ENCODE results near the gene RPRD1B.
"Not testable (repeated sequence)": the region's sequence is repeated elsewhere in the genome, so short reads cannot be mapped to it uniquely, and the experiment has no call there.

Gene RPRD1B

DNA sequence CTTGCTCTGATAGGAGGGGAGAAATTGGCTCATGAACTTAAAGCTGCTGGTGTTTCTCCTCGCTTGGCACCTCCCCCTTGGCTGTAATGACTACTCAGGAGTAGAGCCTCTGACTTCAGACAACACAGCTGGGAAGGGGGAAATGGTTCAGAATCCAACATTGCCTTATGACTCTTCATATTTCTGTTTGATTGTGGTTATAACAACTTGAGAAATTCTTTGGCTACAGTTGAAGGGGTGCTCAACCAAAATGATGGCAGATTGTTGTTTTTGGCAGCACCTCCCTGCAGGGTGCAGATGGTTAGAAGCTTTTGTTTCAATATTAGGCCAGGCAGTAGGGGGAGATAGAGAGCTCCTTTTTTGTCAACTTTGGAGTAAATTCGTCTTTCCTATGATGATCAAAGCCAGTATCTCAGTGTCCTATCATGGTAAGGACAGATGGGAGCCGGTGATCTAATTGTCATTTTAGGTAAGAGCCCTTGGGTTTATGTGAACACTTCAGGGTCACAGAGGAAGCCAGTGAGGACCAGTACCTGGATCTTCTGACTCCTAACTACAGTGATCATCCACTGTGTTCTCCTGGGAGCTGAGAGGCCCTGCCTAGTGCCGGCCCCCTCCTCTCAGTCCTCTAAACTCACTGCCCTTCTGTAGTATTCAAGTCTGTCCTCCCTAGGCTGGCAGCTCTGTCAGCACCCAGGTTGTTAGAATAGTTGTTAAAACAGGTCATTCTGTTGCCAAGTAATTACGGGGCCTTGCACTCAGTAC, 39.9 kb downstream of the RPRD1B start:
- DNase-seq (ENCODE audit: low read depth in 2 of 2) = no peak

DNA sequence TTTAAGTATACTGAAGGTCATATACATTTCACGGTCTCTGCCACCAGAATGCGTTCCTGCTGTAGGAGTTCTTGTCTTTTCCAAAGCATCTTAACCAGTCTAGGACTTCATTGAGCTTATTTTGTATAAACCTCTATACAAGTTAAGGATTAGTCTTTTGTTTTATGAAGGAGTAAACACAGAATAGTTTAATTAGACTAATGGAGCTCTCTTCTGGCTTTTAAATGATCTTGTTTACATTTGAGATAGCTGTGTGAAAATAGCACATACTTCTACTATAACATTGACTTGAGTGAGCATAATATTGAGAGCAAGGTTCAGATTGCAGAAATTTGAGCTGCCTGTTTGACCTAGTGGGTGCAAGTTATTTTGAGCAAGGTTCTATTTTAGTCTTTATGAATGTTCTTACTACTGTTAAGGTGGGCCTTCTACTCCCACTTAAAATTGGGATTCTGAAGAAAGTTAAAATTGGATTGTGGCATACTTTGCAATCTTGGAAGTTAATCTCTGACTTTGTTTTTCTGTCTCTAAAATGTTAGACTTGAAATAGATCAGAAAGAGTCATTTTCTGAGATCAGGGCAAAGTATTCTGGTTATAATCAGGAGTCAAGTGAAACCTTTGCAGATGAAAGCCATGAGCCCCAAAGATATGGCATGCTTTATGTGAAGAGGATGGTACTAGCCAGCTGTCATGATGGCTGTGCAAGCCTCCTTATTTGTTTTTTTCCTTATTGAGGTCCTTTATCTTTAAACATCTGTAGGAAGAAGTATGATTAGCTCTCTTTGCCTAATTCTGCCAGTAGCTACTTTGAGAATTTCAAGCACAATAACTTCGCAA, 41.8 kb downstream of the RPRD1B start:
- DNase-seq (ENCODE audit: low read depth in 2 of 2) = no peak

DNA sequence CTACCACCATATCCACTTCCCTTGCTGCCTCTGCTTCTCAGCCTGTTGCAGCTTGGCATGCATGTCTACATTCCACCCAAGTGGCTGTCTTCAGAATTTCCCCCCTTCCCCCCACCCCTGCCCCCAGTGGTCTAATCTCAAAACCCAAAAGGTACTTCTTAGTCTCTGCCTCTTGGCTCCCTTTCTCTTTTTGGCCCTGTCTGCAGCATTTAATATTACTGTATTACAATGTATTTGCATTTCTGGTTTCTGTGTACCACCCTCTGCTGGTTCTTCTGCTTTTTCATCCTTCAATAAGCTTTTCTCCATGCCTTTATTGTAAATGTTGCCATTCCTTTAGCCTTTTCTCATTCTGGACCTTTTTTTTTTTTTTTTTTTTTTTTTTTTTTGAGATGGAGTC, 43.0 kb downstream of the RPRD1B start:
- no peak for DNase-seq (ENCODE audit: low read depth in 2 of 2)

DNA sequence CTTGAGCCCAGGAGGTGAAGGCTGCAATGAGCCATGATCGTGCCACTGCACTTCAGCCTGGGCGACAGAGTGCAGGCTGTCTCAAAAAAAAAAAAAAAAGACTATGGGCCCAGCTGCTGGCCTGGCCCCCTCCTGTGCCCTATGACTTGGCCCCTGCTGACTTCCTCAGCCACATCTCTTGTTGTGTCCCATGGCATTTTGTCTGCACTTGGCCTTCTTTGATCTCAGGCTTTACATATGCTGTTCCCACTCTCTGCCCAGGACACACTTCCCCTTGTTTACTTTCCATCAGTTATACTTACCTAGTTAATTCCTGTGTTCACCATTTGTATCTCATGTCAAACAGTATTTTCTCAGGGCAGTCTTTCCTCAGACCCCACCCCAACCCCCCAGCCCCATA, 44.5 kb downstream of the RPRD1B start:
- no peak for DNase-seq (ENCODE audit: low read depth in 2 of 2)

DNA sequence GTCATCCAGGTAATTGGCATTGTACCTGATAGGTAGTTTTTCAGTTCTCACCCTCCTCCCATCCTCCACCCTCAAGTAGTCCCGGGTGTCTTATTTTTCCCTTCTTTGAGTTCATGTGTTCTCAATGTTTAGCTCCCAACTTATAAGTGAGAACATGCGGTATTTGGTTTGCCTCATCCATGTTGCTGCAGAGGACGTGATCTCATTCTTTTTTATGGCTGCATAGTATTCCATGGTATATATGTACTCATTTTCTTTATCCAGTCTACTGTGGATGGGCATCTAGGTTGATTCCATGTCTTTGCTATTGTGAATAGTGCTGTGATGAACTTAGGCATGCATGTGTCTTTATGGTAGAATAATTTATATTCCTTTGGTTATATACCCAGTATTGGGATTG, 45.8 kb downstream of the RPRD1B start:
- DNase-seq (ENCODE audit: low read depth in 2 of 2) = no peak

DNA sequence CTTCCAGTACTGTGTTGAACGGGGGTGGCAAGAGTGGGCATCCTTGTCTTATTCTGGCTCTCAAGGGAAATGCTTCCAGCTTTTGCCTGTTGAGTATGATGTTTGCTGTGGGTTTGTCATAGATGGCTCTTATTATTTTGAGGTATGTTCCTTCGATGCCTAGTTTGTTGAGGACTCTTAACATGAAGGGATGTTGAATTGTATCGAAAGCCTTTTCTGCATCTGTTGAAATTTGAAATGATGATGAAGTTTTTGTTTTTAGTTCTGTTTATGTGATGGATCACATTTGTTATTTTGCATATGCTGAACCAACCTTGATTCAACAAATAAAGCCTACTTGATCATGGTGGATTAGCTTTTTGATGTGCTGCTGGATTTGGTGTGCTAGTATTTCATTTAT, 48.0 kb downstream of the RPRD1B start:
- no peak for DNase-seq (ENCODE audit: low read depth in 2 of 2)

DNA sequence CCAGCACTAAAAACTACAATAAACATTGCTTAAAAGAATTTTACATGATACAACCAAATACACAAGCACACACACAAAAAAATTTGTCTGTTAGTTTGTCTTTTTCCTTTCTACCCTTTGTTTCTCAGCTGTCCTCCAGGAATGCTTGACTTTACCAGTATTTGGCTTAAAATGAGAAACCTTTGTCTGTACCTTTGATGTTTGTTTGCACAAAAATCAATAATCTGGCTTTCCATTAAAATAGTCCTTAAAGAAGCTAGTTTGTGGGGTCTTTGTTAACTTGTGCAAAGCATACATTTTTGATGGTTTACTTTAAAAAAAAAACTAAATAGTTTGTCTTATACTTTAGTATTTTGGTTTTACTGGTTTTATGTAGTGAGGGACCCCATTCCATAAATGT, 49.3 kb downstream of the RPRD1B start:
- no peak for DNase-seq (ENCODE audit: low read depth in 2 of 2)

DNA sequence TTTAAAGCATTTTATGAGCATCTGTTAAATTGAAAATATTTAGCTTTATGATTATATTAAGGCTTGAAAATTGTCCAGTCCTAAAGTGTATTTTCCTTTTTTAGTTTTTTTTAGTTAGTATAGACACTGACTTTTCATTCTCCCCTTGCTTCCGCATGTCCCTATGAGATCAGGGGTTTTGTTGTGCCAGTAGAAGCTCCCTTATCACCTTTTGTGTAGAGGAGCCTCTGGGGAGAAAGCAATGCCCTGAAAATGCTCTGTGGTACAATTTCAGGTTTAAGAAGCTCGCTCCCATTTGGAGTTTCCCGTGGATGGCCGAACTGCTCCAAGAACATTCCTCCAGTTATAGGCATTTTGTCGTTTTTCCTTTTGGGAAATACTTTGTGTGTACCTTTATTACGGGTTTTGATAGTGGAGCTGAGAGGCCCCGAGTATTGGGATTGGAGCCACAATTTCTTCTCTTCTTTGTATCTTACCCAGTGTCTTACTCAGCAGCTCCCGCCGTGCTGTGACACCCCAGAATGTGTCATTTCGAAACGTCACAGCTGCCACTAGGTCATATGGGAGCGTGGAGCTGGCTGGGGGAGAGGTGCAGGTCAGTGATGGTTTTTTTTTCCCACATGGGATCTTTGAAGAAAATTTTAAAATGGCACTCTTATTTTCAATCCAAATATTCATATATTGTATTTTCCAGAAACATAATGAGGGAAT, 49.9 kb downstream of the RPRD1B start:
- DNase-seq (ENCODE audit: low read depth in 2 of 2) = no peak

DNA sequence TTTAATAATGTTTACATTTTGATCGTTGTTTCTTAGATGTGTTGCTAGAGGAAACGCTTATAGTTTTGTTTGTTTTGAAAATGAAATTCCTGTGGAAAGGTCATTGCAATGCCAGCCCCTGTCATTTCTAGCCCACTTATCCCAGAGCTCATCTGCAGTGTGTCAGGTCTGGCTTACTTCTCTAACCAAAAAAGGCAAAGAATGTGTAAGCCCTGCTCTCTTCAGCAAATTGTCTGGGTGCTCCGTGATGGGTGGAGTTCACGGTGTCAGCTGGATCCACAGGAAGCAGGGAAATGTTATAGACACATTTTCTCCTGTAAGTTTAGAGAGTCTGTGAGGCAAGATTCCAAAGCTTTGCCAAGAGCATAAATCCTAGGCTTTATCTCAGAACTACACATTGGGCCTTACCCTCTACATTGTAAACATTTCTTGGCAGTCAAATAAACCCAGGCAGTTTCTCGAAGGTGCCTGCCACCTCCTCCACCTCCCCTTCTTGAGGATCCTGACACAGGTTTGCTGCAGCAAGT, 50.9 kb downstream of the RPRD1B start:
- no peak for DNase-seq (ENCODE audit: low read depth in 2 of 2)

DNA sequence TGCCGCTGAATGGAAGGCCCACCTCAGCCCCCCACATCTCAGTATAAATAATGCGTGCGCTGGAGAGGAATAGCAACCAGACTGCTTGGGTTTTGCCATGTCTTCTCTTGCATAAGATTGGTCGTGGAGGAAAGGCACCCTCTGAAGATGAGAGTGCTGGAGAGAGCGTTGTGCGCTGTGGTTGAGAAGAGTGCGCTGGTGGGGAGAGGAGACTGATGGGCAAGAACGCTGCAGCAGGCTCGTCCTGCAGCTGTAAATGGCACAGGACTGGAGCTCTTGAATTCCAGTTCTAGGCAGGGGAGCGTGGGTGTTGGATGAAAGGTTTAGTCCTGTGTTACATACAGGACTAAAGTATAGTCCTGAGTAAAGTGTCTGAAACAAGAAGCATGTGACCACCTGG, 51.5 kb downstream of the RPRD1B start:
- DNase-seq (ENCODE audit: low read depth in 2 of 2) = no peak

DNA sequence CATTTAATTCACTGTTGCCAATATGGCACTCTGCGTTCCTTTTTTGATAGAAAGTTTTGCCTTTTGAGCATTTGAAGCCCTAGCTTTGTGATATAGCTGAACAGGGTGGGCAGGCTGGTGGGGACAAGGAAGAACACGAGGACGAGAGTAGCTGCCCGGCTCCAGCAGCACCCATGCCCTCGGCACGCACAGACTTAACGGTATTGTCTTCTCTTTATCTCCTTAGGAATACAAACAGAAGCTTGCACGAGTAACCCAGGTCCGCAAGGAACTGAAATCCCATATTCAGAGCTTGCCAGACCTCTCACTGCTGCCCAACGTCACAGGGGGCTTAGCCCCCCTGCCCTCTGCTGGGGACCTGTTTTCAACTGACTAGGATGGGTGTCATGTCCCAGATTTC, 56.0 kb downstream of the RPRD1B start:
- no peak for DNase-seq (ENCODE audit: low read depth in 2 of 2)

DNA sequence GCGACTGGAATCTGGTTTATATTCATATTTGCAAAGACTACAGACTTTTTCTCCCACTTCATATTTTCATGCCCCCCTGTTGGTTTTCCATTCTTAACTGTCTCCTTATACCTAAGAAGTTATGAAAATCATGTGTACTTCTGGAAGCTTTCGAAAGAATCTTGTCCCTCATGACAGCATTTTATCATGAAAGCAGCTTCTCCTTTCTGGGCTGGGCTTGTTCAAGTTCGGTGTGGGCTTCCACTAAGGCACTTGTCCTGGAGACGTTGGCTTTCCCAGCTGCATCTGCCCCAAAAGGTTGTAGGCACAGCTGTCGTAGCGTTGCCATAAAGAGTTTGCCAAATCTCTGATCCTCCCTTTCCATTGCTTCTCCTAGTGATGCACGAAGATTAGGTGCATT, 56.5 kb downstream of the RPRD1B start:
- no peak for DNase-seq (ENCODE audit: low read depth in 2 of 2)

DNA sequence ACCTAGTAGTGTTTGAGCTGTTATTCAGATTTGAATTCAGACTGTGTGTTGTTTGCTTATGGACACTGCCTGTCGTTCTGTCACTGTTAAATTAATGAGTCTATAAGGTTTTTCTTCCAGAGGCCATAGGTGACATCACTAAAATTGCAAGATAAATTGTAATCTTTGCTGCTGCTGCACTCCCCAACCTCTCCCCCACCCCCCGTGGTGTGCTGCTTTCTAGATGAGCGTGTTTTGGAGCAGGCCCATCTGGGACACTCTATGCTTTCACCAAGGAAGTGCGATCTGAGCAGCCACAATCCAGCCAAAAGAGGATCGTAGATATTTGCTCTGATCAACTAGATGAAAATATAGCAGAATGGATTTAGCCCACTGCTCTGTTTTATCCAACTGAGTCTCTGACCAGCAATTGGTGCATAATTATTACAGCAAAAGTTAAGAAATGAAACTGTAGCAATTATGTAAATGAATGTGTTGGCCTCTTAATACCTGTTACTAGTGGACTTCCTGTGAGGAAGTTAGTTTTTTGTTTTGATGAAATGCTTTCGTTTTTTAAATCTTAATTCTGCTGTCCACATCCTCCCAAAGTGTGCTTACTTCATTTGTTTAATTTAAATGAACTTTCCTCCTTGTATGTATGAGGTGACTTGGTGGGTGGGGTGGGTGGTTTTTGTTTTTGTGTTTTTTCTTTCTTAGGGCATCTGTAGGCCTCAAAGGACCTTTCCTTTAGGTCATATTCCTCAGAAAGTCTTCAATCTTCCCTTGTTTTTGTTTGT, 58.1 kb downstream of the RPRD1B start:
- DNase-seq (ENCODE audit: low read depth in 2 of 2) = no peak

DNA sequence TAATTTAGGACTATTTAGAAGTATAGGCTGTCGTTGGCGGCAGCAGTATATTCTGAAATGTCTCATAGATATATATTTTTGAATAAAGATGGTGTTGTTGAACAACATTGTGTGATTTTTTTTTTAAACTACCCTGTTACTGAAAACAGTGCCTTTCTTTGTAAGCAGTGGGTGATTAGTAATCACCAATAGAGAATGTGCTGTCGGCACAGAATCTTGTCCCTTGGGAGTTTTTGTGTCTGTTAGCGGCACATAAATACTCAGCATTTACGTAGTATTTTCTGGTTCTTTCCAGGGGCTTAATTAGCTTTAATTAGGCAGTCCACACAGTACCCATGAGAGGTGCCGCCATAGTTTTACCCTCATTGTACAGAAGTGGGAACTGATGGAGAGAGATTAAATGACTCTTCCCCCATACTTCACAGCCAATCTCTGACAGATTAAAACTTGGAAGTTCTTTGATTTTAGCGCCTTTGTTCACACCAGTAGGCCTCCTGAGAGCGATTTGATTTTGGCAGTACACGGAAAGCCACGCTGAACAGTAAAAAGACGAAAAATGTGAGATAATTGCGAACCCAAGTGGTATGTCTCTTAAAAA, 58.8 kb downstream of the RPRD1B start:
- no peak for DNase-seq (ENCODE audit: low read depth in 2 of 2)

DNA sequence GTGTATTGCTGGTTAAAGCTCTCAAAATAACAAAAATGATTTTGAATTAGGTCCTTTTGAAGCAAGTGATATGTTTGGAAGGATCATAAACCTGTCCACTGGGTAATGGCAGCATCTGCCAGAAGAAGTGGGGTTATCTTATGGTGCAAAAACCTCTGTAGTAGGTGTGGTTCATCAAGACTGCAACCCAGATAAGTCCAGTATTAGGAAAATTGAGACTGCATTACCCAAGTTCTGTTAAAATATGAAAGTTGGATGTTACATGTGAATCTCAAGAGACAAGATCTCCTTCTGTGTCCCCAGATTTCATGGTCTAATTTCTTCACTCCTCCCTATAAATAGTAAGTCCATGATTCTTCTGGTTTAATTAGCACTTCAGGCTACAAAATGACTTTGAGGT, 59.4 kb downstream of the RPRD1B start:
- DNase-seq (ENCODE audit: low read depth in 2 of 2) = no peak

DNA sequence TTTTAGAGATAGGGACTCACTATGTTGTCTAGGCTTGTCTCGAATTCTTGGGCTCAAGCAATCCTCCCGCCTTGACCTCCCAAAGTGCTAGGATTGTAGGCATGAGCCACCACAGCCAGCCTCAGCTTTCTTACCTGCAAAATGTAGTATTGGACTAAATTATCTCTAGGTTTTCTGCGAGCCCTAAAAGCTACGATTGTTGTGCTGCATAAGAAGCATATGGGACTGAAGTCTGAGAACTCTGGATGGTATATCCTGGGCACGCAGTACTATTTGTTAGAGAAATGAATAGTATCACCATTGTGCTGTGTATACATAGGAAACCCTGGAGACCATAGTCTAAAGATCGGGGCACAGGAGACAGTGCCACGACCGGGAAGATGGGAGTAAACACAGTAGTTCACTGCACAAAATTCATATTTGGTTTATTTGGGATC, 60.1 kb downstream of the RPRD1B start:
- no peak for DNase-seq (ENCODE audit: low read depth in 2 of 2)

DNA sequence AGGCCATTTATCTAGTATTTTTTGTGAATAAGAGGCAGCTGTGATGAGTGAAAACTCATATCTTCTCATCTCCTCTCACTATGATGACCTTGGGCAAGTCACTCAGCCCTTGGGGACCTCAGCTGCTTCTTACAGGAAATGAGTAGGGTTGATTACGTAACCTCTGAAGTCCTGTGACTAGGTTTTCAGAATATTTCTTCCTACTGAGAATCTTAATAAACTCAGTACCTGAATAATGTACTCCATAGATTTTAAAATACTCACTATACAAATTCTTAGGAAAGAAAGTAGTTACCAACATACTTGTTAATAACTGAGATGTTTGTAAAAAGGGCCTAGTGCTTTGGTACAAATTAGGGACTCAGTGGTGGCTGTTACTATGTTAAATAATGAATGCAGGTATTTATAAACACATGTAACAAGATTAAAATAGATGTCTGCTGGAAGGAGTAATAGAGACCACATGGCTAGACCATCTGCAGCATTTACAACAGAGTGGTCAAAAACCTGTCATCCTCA, 60.9 kb downstream of the RPRD1B start:
- DNase-seq (ENCODE audit: low read depth in 2 of 2) = no peak

DNA sequence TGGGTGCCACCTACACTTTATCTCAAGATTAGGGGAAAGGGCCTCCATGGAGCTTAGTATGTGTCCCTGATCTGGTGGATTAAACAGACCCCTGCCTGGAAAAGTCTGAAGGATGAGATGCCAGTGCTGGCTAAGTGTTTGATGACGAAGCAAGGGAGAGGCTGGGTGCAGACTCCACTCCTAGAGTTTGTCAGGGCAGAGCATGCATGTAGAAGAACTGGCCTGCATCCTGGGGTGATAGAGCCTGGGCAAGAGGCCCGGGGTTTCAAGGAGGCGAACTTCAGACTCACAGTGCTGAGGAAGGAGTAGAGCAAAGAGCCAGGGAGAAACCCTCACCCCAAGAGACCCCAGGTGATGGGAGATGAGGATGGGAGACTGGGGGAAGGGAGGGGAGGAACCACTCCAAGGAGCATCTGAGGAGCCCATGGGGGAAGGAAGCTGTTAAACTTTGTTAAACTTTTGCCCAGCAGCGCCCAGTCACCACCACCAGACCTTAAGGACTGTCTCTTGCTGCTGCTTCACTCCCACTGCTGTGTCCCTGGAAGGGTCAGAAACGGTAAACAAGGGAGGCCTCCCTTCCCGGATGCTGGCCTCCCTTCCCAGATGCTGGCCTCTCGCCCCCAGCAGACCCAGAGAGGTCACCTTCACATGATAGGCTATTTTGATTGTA, 61.6 kb downstream of the RPRD1B start:
- no peak for DNase-seq (ENCODE audit: low read depth in 2 of 2)

DNA sequence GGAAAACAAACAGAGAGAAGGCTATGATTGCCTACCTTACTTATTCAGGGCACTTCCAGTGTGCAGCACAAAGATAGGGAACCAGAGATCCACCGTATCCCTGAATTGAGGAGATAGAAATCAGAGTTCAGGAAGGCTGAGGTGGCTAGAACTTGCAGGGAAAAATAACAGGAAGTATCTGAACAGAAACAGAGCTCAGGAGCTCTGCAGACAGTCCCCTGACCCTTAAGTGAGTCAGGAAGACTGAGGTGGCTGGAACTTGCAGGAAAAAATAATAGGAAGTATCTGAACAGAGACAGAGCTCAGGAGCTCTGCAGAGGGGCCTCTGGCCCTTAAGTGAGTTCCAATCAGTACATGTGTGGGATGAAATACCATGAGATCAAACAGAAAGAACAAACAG, 65.4 kb downstream of the RPRD1B start:
- no peak for DNase-seq (ENCODE audit: low read depth in 2 of 2)

DNA sequence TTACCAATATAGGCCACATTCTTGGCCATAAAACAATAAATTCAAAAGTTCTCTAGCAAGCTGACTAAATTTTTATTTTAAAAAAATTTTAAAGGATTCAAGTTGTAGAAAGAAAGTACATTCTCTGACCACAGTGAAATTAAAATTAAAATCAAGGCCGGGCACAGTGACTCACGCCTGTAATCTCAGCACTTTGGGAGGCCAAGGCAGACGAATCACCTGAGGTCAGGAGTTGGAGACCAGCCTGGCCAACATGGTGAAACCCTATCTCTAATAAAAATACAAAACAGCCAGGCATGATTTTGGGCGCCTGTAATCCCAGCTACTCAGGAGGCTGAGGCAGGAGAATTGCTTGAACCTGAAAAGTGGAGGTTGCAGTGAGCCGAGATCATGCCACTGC, 68.7 kb downstream of the RPRD1B start:
- DNase-seq (ENCODE audit: low read depth in 2 of 2) = not testable (repeated sequence)

Measured in stimulated activated CD8-positive, alpha-beta memory T cell treated with anti-CD3 and anti-CD28 coated beads, Interleukin-2, amount 100 ng/mL, for 1 hour (primary cell).